ENCODE results near the gene EFNA4.

The EFNA4 gene

GRCh38 chr1:155034318-155035208, 29.0 kb upstream of the EFNA4 start:
- no peak for DNase-seq

- DNase-seq = no peak
These were observed 27.6 kb upstream of the EFNA4 start for GRCh38 chr1:155035936-155036335.

- no peak for DNase-seq
These were observed 26.5 kb upstream of the EFNA4 start for GRCh38 chr1:155037043-155037442.

- no peak for DNase-seq
These were observed 25.6 kb upstream of the EFNA4 start for GRCh38 chr1:155037851-155038441.

GRCh38 chr1:155038602-155039307, 24.8 kb upstream of the EFNA4 start:
- DNase-seq = no peak

GRCh38 chr1:155039308-155039669, 24.3 kb upstream of the EFNA4 start:
- DNase-seq = no peak

GRCh38 chr1:155040358-155041093, 23.0 kb upstream of the EFNA4 start:
- DNase-seq = no peak

GRCh38 chr1:155042789-155043188, 20.8 kb upstream of the EFNA4 start:
- DNase-seq = no peak

GRCh38 chr1:155043301-155043702, 20.2 kb upstream of the EFNA4 start:
- DNase-seq = no peak

GRCh38 chr1:155043793-155044192, 19.7 kb upstream of the EFNA4 start:
- no peak for DNase-seq

- no peak for DNase-seq
These were observed 19.2 kb upstream of the EFNA4 start for GRCh38 chr1:155044365-155044764.

- DNase-seq = peak; percentile 46
These were observed 18.5 kb upstream of the EFNA4 start for GRCh38 chr1:155044812-155045657.

- no peak for DNase-seq
These were observed 14.8 kb upstream of the EFNA4 start for GRCh38 chr1:155048449-155049334.

- DNase-seq = no peak
These were observed 13.6 kb upstream of the EFNA4 start for GRCh38 chr1:155049651-155050559.

GRCh38 chr1:155050560-155051341, 12.8 kb upstream of the EFNA4 start, which contains the start of gene ADAM15:
Gene ADAM15, plus strand, starts transcription at chr1:155051316. Its CDS starts 71 bp downstream, at chr1:155051387.
- DNase-seq = peak; percentile 86

GRCh38 chr1:155051342-155051776, 12.2 kb upstream of the EFNA4 start:
- no peak for DNase-seq

GRCh38 chr1:155051777-155052398, 11.7 kb upstream of the EFNA4 start:
- peak; percentile 71 for DNase-seq

Data from COR-L47 (cell line).